Stomach (tissue), 9 donors: ENCODE results near the gene PTTG2. TPM values are rescaled to one million over a fixed set of nuclear protein-coding genes. Genes with fewer than 3 reads are reported as not detected.

Experiments used
- DNase-seq, 2 donors: peaks; one replicate each; pipeline versions ENCODE4 v3.0.0 to v3.0.0-alpha.2; 2013 to 2019
- H3K27ac ChIP-seq, 5 donors: fragments of 200-600 bp in 4 of 5; sonication (generic) in 4 of 5; one replicate each; pipeline ENCODE4 v1.5.1; 2013 to 2019; ENCODE audit warnings: mild to moderate bottlenecking in 1 of 5, moderate library complexity in 1 of 5
- H3K27me3 ChIP-seq, 3 donors: fragments of 200-600 bp; sonication (generic); one replicate each; pipeline ENCODE4 v1.5.1; 2017 to 2019; ENCODE audit warnings: mixed run types in 1 of 3
- H3K36me3 ChIP-seq, 4 donors: fragments of 200-600 bp; sonication (generic); 1 replicate in 3 of 4; 2 replicates in 1 of 4; pipeline ENCODE4 v1.5.1; 2016 to 2019
- H3K4me1 ChIP-seq, 4 donors: fragments of 200-600 bp; sonication (generic); one replicate each; pipeline ENCODE4 v1.5.1; 2016 to 2019
- H3K4me3 ChIP-seq, 4 donors: fragments of 200-600 bp; sonication (generic) in 3 of 4; one replicate each; pipeline ENCODE4 v1.5.1; 2016 to 2019; ENCODE audit warnings: mild to moderate bottlenecking in 1 of 4
- H3K9me3 ChIP-seq, 4 donors: fragments of 200-600 bp; sonication (generic); one replicate each; pipeline ENCODE4 v1.5.1; 2016 to 2019
- EP300 ChIP-seq: sonication (generic); formaldehyde crosslinking; IDR thresholded peaks from one replicate; pipeline ENCODE4 v1.6.1; 2017; ENCODE audit warnings: antibody characterized with exemption
- POLR2A ChIP-seq, 4 donors: fragments of 450-650 bp; IDR thresholded peaks; one replicate each; pipeline ENCODE4 v1.6.1; 2016; ENCODE audit warnings: antibody characterized with exemption in 4 of 4, control low read depth in 2 of 4, mild to moderate bottlenecking in 1 of 4, moderate library complexity in 1 of 4
- POLR2AphosphoS5 ChIP-seq, 3 donors: sonication (generic); formaldehyde crosslinking; IDR thresholded peaks; one replicate each; pipeline ENCODE4 v1.6.1; 2016; ENCODE audit warnings: antibody characterized with exemption in 3 of 3
- WGBS, 5 donors: extraction: QIAGEN DNeasy Blood & Tissue Kit in 3 of 5; methylation state at CpG; one replicate each; pipeline versions ENCODE4 v1.1.5 to v1.1.7; 2013 to 2018; 5-methylcytosine and 5-hydroxymethylcytosine counted together
- intact Hi-C: fragments of 100-400 bp; cut with DNase I; formaldehyde crosslinking; loops from one replicate; pipeline ENCODE4 v1.15.1; 2023; ENCODE audit warnings: low total_unique reads
- polyA plus RNA-seq, 3 donors: library from polyadenylated mRNA; stranded (reverse); fragments of 200-250 nt; gene quantifications; one replicate each; pipeline ENCODE4 v1.2.3, GENCODE V29; 2013
- total RNA-seq, 5 donors: library from RNA; depleted of rRNA; stranded (reverse); fragments of >200 nt; gene quantifications; one replicate each; pipeline versions ENCODE4 v1.1.0 to v1.2.3, GENCODE V29; 2014 to 2016
- TF ChIP-seq, protein P1 (sequence below), 7 experiments: fragments of 450-650 bp in 4 of 7; fragments of 200-600 bp in 3 of 7; sonication (generic) in 3 of 7; IDR thresholded peaks; one replicate each; pipeline ENCODE4 v1.5.1; 2016 to 2019; ENCODE audit warnings: antibody characterized with exemption in 7 of 7, control low read depth in 2 of 7, mild to moderate bottlenecking in 1 of 7
- donor health status: healthy with polysubstance abuse.
- donor health status: Bipolar disorder and iron deficiency.
- donor health status: healthy.

Gene PTTG2
- total and polyA plus RNA-seq, 8 donors: 1.8 to 2.9 TPM; not detected in 6

DNA sequence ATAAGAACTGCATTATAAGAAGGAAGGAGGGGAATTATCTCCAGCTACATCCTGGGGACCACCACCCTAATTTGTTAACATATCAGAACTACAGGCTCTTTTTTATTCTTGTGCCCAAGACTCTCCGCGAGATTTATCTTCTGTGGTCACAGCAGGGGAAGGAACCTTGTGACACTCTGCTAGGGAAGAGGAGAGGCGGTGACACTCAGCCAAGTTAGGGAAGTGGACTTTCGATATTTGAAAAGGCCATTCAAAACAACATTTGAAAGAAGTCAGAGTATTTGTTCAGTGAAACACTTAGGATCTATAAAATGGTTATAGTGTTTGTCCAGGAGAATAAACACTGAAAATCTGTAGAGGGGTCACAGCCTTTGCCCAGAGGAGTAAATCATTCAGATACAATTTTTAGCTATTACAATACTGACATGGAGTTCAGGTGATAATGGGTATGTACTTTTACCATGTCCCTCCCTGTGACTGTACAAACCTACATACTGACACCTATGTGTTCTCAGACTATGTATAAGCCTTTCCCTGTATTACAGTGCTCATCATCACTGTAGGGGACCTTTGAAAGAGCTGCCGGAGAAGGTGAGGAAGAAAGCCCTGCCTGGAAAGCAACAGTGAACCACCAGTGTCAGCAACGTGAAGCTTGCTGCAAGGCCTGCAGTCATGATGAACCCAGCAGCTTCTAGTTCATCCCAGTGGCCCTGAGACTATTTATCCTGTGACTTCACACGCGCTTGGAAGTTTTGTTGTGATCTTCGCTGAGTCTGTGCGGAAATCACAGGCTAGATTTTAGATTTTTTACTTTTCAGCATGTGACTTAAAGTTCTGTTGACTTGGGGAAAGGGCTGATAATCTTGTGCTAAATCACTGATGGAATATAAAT is 8.5 kb upstream of the PTTG2 start:
- 66 to 73% (median 67%) methylated on average over 10 of the region's 10 CpGs for WGBS, 5 donors
- Histone ChIP-seq H3K9me3 (no peaks in the 10 kb centered on the region), H3K27ac (no peak overlapping the region), H3K4me3 (no peak overlapping the region), H3K36me3 (peaks cover 0 to 9% (median 0%) of the 10 kb centered on the region in 4 donors), H3K4me1 (peaks cover 0 to 18% (median 3%) of the 10 kb centered on the region in 4 donors), H3K27me3 (no peaks in the 10 kb centered on the region)
- TF ChIP-seq POLR2AphosphoS5 (IDR thresholded peaks at IDR 0.05) (no peak), EP300 (no peak), POLR2A (IDR thresholded peaks at IDR 0.05) (no peak)
- TF ChIP-seq, protein P1, sequence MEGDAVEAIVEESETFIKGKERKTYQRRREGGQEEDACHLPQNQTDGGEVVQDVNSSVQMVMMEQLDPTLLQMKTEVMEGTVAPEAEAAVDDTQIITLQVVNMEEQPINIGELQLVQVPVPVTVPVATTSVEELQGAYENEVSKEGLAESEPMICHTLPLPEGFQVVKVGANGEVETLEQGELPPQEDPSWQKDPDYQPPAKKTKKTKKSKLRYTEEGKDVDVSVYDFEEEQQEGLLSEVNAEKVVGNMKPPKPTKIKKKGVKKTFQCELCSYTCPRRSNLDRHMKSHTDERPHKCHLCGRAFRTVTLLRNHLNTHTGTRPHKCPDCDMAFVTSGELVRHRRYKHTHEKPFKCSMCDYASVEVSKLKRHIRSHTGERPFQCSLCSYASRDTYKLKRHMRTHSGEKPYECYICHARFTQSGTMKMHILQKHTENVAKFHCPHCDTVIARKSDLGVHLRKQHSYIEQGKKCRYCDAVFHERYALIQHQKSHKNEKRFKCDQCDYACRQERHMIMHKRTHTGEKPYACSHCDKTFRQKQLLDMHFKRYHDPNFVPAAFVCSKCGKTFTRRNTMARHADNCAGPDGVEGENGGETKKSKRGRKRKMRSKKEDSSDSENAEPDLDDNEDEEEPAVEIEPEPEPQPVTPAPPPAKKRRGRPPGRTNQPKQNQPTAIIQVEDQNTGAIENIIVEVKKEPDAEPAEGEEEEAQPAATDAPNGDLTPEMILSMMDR (IDR thresholded peaks at IDR 0.05): no peak
- intact Hi-C loops: no loop called here
- DNase-seq: no peak

DNA sequence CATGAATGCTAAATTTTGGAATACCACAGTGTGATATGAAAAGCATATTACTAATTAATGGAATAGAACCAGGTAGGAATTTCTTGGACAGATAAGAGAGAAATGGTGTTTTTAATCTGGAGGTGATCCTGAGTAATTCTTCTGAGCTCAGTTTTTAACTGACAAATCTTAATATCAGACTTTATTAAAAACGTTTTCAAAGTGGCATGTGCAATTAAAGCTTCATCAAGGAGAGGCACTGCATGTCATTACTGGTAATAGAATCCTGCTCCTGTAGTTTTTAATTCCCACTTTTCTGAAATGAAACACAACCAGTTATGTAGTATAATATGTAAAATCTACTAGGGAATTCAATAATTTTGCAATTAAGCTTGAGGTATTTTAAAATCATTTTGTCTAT is 7.0 kb upstream of the PTTG2 start:
- no peak for TF ChIP-seq POLR2A (IDR thresholded peaks at IDR 0.05)
- TF ChIP-seq, protein P1 (IDR thresholded peaks at IDR 0.05): no peak
- no peak for TF ChIP-seq POLR2AphosphoS5 (IDR thresholded peaks at IDR 0.05)
- no peak for TF ChIP-seq EP300
- Histone ChIP-seq H3K9me3 (no peaks in the 10 kb centered on the region), H3K4me1 (peaks cover 0 to 12% (median 2%) of the 10 kb centered on the region in 4 donors), H3K27me3 (no peaks in the 10 kb centered on the region), H3K4me3 (no peak overlapping the region), H3K36me3 (peaks cover 0 to 9% (median 0%) of the 10 kb centered on the region in 4 donors), H3K27ac (no peak overlapping the region)
- intact Hi-C loops: no loop called here
- 32 to 58% (median 42%) methylated on average over 1 of the region's 1 CpG for WGBS, 5 donors
- DNase-seq: no peak

DNA sequence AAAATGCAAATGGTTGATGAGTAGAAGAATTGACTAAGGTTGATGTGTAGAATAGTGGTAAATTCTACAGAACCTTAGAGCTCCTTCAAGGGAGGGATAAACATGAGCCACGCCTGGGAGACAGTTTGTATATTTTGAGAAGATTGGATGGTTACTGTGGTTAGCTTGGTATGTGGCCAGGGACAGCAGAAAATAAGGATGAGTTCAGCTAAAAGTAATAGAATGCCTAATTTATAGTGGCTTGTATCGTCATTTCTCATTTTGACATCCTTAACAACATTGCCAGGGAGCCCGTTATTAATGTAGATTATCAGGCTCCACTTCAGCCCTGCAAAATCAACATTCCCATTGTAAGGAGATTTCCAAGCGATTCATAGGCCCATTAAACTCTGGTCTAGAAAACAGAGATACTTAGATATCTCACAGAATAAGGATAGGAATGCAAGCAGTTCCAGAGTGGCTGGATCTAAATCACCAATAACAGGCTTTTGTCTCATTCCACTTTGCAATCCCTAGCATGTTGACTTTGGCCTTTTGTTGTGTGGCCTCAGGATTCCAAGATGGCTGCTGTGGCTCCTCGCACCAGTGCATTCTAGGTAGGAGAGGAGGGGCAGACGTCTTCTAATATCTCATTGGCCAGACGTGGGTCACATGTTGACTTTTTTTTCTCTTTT is 6.4 kb upstream of the PTTG2 start:
- intact Hi-C loops: no loop called here
- peak in 1 of 2 donors; percentile 20 for DNase-seq
- TF ChIP-seq EP300 (no peak), POLR2AphosphoS5 (IDR thresholded peaks at IDR 0.05) (no peak), POLR2A (IDR thresholded peaks at IDR 0.05) (no peak)
- TF ChIP-seq, protein P1 (IDR thresholded peaks at IDR 0.05): no peak
- Histone ChIP-seq H3K36me3 (peaks cover 0 to 9% (median 0%) of the 10 kb centered on the region in 4 donors), H3K4me1 (peaks cover 0 to 12% (median 2%) of the 10 kb centered on the region in 4 donors), H3K9me3 (no peaks in the 10 kb centered on the region), H3K4me3 (no peak overlapping the region), H3K27me3 (no peaks in the 10 kb centered on the region), H3K27ac (no peak overlapping the region)
- WGBS, 5 donors: 55 to 69% (median 64%) methylated on average over 7 of the region's 7 CpGs

DNA sequence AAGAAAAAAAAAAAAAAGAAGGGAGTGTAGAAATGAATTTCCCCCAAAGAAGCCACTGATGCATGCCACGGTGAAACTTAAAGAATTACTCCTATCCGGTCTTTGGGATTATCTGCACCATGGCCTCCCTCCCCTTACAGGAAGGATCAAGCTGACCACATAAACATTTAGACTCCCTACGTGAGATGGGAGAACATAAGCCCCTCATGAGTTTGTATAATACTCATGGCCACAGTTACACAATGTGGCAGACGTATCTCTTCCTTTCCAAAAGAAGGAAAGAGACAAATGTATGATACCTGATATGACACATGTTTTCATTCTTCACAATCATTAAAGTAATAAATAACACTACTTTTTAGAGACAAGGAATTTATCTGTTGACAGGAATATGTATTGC is 3.3 kb upstream of the PTTG2 start:
- WGBS, 5 donors: 58 to 84% (median 69%) methylated on average over 4 of the region's 4 CpGs
- Histone ChIP-seq H3K36me3 (peaks cover 0 to 7% (median 0%) of the 10 kb centered on the region in 4 donors), H3K4me1 (no peaks in the 10 kb centered on the region), H3K9me3 (no peaks in the 10 kb centered on the region), H3K4me3 (no peak overlapping the region), H3K27ac (no peak overlapping the region), H3K27me3 (no peaks in the 10 kb centered on the region)
- intact Hi-C loops: no loop called here
- no peak for TF ChIP-seq EP300
- TF ChIP-seq, protein P1 (IDR thresholded peaks at IDR 0.05): no peak
- no peak for TF ChIP-seq POLR2AphosphoS5 (IDR thresholded peaks at IDR 0.05)
- no peak for TF ChIP-seq POLR2A (IDR thresholded peaks at IDR 0.05)
- no peak for DNase-seq
